Kidney glomerular epithelial cell (primary cell): Measurements from ENCODE around the gene HIVEP3.

Experiments
- DNase-seq: peaks from one replicate; lab custom pipeline; 2025; lab: John Stamatoyannopoulos, UW

HIVEP3 gene

GRCh38 chr1:41892301-41892781 lies 26.4 kb downstream of the HIVEP3 start:
- DNase-seq = no peak

GRCh38 chr1:41891199-41891896 lies 27.4 kb downstream of the HIVEP3 start:
- DNase-seq = peak; percentile 25

GRCh38 chr1:41890825-41891198 lies 27.9 kb downstream of the HIVEP3 start:
- no peak for DNase-seq

DNA sequence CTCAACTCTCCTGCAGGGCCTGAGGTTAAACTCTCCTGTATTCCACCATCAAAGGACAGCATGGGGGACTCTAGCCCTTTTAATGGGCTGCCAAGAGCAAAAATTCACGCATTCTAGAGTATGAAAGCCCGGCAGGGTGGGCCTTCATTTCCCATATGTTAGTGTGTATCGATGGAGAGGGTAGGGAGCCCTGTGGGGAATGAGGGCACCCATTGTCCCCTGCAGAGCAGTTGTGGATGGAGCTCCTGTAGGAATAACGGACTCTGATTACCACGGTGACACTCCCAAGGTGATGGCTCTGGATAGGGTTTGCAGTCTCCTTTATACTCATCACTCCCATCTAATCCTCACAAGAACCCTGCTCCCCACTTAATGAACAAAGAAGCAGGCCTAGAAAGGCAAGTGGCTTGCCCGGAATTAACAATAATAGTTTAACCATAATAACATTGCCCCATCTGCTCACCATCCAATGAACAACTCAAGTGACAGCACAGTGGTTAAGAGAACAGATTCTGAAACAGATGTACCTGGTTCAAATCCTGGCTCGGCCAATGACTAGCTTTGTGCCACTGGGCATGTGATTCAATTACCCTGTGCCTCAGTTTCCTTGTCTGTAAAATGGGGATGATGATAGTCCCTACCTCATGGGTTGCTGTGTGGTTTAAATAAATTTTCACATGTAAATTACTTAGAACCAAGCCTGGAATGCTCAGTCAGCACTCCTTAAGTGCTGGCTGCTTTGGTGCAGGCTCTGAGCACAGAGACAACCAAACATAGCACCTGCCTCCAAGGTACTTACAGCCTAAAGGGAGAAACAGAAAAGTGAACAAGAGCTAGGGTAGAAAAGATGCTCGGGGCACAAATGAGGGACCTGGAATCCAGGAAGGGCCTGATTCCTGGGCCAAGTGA lies 29.0 kb downstream of the HIVEP3 start:
- DNase-seq = no peak

DNA sequence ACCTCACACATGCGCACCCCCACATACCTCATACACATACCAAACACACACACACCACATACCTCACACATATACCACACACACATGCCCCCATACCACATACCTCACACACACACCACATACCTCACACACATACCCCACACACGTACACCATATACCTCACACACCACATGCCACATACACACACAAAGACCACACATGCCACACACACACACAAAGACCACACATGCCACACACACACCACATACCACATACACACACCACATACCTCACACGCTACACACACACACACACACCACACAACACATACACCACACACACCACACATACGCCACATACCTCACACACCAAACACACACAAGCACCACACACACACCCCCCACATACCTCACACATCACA lies 30.0 kb downstream of the HIVEP3 start:
- no peak for DNase-seq

DNA sequence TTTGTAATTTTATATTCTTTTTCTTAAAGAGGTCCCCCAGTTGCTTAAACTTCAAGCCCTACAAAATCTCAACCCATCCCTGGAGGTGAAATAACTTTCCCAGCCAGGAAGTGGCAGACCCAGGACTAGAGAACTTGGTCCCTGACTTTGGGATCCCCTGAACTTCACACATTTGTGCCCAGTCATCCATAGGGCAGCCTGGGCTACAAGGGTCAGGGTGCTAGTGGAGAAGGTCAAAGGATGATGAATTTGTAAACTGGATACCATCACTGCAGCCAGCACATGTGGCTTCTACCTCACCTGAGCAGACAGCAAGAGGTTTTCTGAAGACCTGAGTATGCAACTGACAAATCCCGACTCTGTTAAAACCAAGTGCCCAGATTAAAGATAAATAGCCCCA lies 31.4 kb downstream of the HIVEP3 start:
- no peak for DNase-seq

- DNase-seq = no peak
Measured at GRCh38 chr1:41884256-41885230, 34.2 kb downstream of the HIVEP3 start.

DNA sequence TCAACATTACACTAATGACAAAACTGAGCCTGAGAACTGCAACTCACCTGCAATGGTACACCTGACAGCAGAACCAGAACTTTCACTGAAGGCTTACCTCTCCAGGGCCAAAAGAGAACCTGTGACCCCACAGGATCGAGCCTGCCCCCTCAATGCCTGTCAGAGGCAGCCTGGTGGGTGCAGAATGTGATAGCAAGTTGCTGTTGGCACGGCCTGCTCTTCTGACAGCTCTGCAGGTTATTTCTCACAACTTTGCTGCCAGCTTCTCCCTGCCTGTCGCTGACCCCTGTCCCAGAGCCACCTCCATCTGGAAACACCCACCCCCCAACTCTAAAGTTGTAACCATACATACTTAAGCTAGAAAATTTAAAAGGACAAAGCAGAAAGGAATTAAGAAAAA lies 35.2 kb downstream of the HIVEP3 start:
- DNase-seq = no peak

- no peak for DNase-seq
Measured at GRCh38 chr1:41882486-41882885, 36.2 kb downstream of the HIVEP3 start.

- no peak for DNase-seq
Measured at GRCh38 chr1:41882068-41882477, 36.6 kb downstream of the HIVEP3 start.

DNA sequence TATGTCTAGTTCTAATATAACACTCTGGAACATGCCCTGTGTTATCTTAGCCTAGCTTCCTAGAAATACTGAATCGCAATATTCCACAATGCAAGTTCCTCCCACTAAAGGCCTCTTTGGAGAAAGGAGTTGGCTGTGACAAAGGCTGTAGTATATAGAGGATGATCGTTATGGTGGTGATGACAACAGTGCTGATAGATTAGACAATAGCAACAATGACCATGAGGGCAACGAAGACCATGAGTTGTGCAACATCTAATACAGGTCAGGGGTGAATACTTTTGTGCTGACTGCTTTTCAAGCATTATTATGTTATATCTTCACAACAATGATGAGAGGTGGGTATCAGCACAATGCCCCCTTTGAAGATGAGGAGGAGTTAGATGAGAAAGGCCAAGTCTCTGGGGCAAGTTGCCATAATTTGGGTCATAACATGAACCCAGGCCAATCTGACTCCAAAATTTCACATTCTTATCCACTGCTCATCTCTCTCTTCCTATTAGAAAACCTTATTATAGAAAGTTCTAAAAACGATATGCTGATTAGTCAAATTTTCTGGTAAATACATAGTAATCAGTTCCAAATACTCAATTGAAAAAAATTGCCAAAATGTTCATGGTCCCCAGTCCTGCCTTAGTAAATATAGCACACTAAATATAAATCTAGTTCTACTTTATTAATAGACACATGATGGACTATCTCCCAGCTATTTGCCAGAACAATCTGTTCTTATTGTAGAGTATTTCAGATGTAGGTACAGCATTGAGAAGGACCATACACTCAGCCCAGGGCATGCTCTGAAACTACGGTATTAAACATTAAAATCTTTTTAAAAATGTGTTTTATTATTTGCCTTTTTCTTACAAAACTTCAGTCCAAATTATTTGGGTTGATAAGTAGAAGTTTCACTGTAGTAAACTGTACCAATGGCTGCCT lies 37.5 kb downstream of the HIVEP3 start:
- DNase-seq = no peak

DNA sequence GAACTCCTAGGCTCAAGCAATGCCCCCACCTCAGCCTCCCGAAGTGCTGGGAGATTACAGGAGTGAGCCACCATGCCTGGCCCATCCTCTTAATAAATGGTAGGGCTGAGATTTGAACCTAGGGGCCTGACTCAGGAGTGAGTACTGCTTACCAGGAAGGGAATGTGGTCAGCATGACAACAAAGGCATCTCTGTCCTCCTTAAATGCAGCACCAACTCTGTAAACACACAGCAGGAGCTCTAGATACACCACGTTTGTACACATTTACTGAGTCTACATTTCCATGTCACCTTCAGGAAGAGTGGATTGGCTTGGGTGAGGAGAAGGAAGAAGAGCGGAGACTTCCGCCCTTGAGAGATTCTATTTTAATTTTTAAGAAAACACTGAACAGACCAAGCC lies 38.5 kb downstream of the HIVEP3 start:
- no peak for DNase-seq

DNA sequence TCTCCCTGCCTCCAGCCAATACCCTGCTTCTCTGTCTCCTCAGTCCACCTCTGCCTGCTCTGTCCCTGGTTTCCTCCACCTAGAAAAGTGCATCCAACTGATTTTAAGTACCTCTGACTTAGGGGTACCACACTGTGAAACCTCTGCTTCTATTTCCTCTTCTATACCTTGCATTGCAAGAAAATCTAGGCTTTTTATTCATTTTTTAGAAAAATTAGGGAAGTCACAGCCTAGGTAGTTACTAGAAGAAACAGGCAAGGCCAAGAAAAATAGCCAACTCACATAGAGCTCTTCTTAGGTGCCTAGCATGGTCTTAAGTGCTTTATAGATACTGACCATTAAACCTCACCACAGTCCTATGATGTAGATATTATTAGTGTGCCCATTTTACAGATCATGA lies 39.1 kb downstream of the HIVEP3 start:
- no peak for DNase-seq

GRCh38 chr1:41878911-41879310 lies 39.8 kb downstream of the HIVEP3 start:
- no peak for DNase-seq

DNA sequence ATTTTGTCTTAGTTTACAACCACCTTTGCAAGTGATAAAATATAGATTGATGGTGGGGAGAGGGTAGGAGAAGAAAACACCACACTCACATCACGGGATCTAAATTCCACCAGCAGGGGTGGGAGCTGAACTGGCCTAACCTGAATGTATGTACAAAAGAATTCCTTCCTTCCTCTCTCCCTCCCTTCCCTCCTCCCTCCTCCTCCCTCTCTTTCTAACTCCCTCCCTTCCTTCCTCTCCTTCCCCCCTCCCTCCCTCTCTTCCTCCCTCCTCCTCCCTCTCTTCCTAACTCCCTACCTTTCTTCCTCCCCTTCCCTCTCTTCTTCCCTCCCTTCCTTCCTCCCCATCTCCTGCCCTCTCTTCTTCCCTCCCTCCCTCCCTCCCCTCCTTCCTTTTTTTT lies 40.2 kb downstream of the HIVEP3 start:
- DNase-seq = no peak

- no peak for DNase-seq
Measured at GRCh38 chr1:41876576-41877445, 41.9 kb downstream of the HIVEP3 start.

- DNase-seq = no peak
Measured at GRCh38 chr1:41875487-41875886, 43.2 kb downstream of the HIVEP3 start.

DNA sequence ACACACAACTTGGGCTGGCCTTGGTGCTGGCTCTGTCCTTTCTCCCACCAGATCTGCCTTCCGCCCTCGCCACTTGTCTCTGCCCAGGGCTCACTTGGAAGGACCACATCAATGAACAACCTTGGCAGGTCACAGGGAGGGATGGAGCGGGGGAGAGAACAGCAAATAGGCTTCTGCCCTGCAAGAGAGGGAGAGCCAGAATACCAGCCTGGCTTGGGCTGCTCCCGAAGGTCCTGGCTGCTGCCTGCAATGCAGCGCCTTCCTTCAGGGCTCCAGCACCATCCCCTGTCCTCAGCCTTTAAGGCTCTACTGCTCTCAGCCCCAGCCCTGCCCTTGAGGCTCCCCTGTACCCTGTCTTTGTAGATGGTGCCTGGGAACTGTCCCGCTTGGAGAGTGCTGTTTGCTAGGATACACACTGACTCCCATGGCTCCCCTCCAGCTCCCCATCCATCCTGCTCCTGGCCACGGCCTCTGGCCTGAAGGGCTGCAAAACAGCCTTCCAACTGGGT lies 43.8 kb downstream of the HIVEP3 start:
- DNase-seq = no peak

DNA sequence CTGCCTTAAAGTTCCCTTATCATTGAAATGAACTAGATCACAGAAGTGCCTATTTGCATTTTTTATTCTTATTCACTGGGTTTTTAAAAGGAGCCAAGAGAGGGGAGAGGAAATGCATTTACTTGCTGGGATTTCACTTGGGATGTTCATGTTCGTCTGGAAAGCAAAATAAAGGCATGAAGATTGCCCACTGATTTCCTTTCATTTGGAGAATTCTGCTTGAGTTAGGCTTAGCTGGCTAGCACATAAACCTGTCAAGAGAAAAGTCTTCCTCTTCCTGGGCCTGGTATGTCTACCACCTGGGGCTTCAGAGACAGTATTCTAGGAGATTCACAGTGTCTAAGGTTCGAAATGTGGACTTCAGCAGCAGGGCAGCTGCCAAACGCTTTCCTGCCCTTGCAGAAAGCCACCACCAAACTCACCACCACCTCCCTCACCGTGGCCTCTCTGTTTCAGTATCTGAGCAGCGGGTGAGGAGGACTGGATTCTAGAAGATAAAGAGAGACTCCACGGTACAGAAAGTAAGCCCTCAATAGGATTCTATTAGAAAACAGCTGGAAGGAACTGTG lies 44.5 kb downstream of the HIVEP3 start:
- DNase-seq = no peak
